Nephron (organoid): ENCODE measurements around the gene PRKAG2.
A peak's percentile ranks its signal among the peaks of the same experiment; 100 is the strongest.

ENCODE experiments used
- H3K27ac Mint-ChIP-seq, 3 experiments: 2 replicates each; pipeline ENCODE4 v1.8.0; 2020; ENCODE audit warnings: mixed read lengths in 3 of 3, mild to moderate bottlenecking in 2 of 3, moderate library complexity in 1 of 3
- H3K27me3 Mint-ChIP-seq: 2 replicates; pipeline ENCODE4 v1.8.0; 2021; ENCODE audit warnings: low read depth, mild to moderate bottlenecking, moderate library complexity, mixed read lengths
- H3K36me3 Mint-ChIP-seq: 2 replicates; pipeline ENCODE4 v1.8.0; 2020; ENCODE audit warnings: low read depth, mixed read lengths
- H3K4me1 Mint-ChIP-seq: 2 replicates; pipeline ENCODE4 v1.8.0; 2020; ENCODE audit warnings: mixed read lengths
- H3K4me3 Mint-ChIP-seq, 3 experiments: 2 replicates each; pipeline ENCODE4 v1.8.0; 2020; ENCODE audit warnings: mild to moderate bottlenecking in 3 of 3, mixed read lengths in 3 of 3, moderate library complexity in 2 of 3
- H3K9me3 Mint-ChIP-seq: 2 replicates; pipeline ENCODE4 v1.8.0; 2020; ENCODE audit warnings: mixed read lengths
- CTCF ChIP-seq, 3 experiments: fragments of 200-600 bp; sonication (generic); IDR thresholded peaks; one replicate each; pipeline ENCODE4 v1.5.0; 2021; ENCODE audit warnings: antibody characterized with exemption in 3 of 3; ENCODE audit not compliant: unreplicated experiment in 3 of 3

PRKAG2 gene

GRCh38 chr7:151806952-151807775 is 69.8 kb downstream of the PRKAG2 start:
- H3K4me1 Mint-ChIP-seq: peaks cover 35% of the 10 kb centered on the region
- H3K4me3 Mint-ChIP-seq: no peak overlapping the region
- peaks cover 49% of the 10 kb centered on the region for H3K27me3 Mint-ChIP-seq
- peak overlapping the region in 2 of 3 experiments; percentile 25 to 32 for H3K27ac Mint-ChIP-seq
- no peaks in the 10 kb centered on the region for H3K9me3 Mint-ChIP-seq
- no peaks in the 10 kb centered on the region for H3K36me3 Mint-ChIP-seq
- TF ChIP-seq CTCF (IDR thresholded peaks at IDR 0.05; ENCODE audit: unreplicated experiment in 3 of 3): no peak

DNA sequence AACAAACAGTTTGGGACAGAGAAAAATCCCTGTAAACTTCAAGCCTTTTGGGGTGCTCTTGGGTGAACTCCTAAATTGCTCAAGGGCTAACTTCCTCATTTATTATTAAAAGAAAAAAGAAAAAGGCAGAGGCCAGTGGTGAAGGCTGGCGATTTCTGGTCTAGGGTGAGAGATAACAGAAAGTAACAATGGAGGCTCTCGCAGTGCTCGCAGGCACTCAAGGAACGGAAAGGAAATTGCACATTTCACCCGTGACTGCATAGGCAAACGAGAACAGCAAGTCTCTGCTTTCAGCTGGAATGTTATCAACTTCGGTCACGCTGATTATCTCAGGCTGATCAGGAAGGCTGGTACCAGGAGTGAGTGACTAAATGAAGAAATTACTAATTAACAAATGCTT is 70.7 kb downstream of the PRKAG2 start:
- TF ChIP-seq CTCF (IDR thresholded peaks at IDR 0.05; ENCODE audit: unreplicated experiment in 3 of 3): no peak
- H3K4me1 Mint-ChIP-seq: peaks cover 35% of the 10 kb centered on the region
- H3K4me3 Mint-ChIP-seq: no peak overlapping the region
- H3K9me3 Mint-ChIP-seq: no peaks in the 10 kb centered on the region
- peaks cover 51% of the 10 kb centered on the region for H3K27me3 Mint-ChIP-seq
- H3K36me3 Mint-ChIP-seq: no peaks in the 10 kb centered on the region
- H3K27ac Mint-ChIP-seq: peak overlapping the region in 2 of 3 experiments; percentile 22 to 32

GRCh38 chr7:151805191-151805590 is 71.7 kb downstream of the PRKAG2 start:
- Mint-ChIP-seq H3K4me3 (no peak overlapping the region), H3K27ac (no peak overlapping the region), H3K9me3 (no peaks in the 10 kb centered on the region), H3K27me3 (peaks cover 44% of the 10 kb centered on the region), H3K4me1 (peaks cover 35% of the 10 kb centered on the region), H3K36me3 (no peaks in the 10 kb centered on the region)
- no peak for TF ChIP-seq CTCF (IDR thresholded peaks at IDR 0.05; ENCODE audit: unreplicated experiment in 3 of 3)

- peaks cover 39% of the 10 kb centered on the region for H3K27me3 Mint-ChIP-seq
- no peak overlapping the region for H3K4me3 Mint-ChIP-seq
Observed at GRCh38 chr7:151804756-151805155, 72.2 kb downstream of the PRKAG2 start.

GRCh38 chr7:151803841-151804240 is 73.1 kb downstream of the PRKAG2 start:
- Mint-ChIP-seq H3K27me3 (peaks cover 37% of the 10 kb centered on the region), H3K4me3 (no peak overlapping the region), H3K27ac (no peak overlapping the region), H3K36me3 (no peaks in the 10 kb centered on the region), H3K9me3 (no peaks in the 10 kb centered on the region), H3K4me1 (peaks cover 27% of the 10 kb centered on the region)
- TF ChIP-seq CTCF (IDR thresholded peaks at IDR 0.05; ENCODE audit: unreplicated experiment in 3 of 3): no peak

More at GRCh38 chr7:151804756-151805155, 72.2 kb downstream of the PRKAG2 start:
- no peak for TF ChIP-seq CTCF (IDR thresholded peaks at IDR 0.05; ENCODE audit: unreplicated experiment in 3 of 3)
- peaks cover 35% of the 10 kb centered on the region for H3K4me1 Mint-ChIP-seq
- H3K36me3 Mint-ChIP-seq: no peaks in the 10 kb centered on the region
- H3K9me3 Mint-ChIP-seq: no peaks in the 10 kb centered on the region
- no peak overlapping the region for H3K27ac Mint-ChIP-seq

- no peaks in the 10 kb centered on the region for H3K36me3 Mint-ChIP-seq
- H3K9me3 Mint-ChIP-seq: no peaks in the 10 kb centered on the region
- no peak for TF ChIP-seq CTCF (IDR thresholded peaks at IDR 0.05; ENCODE audit: unreplicated experiment in 3 of 3)
Observed at GRCh38 chr7:151802469-151802846, 74.5 kb downstream of the PRKAG2 start.

More at GRCh38 chr7:151802469-151802846, 74.5 kb downstream of the PRKAG2 start:
- Mint-ChIP-seq H3K4me3 (no peak overlapping the region), H3K4me1 (peaks cover 16% of the 10 kb centered on the region), H3K27me3 (peaks cover 30% of the 10 kb centered on the region), H3K27ac (no peak overlapping the region)
